ENCODE results near the gene BPIFB1. TPM values are rescaled to one million over a fixed set of nuclear protein-coding genes. Genes with fewer than 3 reads are reported as not detected.

BPIFB1 gene
- total RNA-seq, 4 donors from 2014 or later: not detected

GRCh38 chr20:33313686-33314314 lies 30.8 kb downstream of the BPIFB1 start:
- H3K36me3 ChIP-seq: no peaks in the 10 kb centered on the region
- H3K27ac ChIP-seq: no peak overlapping the region
- TF ChIP-seq POLR2A (IDR thresholded peaks at IDR 0.05) (no peak), POLR2AphosphoS5 (IDR thresholded peaks at IDR 0.05) (no peak), EP300 (IDR thresholded peaks at IDR 0.05) (no peak), CTCF (IDR thresholded peaks at IDR 0.05) (no peak)
- 73% methylated on average over 7 of the region's 7 CpGs for WGBS
- H3K9me3 ChIP-seq: no peaks in the 10 kb centered on the region
- H3K4me1 ChIP-seq: no peaks in the 10 kb centered on the region
- H3K27me3 ChIP-seq: peaks cover 17% of the 10 kb centered on the region
- H3K4me3 ChIP-seq: no peak overlapping the region
- DNase-seq (ENCODE audit: low spot score in 2 of 2): no peak

DNA sequence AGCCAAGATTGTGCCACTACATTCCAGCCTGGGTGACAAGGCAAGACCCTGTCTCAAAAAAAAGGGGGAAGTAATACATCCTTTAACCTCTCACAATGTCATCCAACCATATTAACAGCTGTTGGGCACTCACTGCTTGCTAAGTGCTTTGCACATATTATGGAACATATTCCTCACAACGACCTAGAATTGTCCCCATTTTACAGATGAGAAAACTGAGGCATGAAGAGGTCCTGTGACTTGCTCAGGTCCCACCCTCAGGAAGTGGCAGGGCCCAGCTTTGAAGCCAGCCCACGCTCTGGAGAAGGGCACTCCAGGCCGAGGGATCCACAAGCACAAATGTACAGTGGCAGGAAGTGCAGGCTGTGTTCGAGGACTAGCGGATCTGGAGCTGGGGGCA lies 33.3 kb downstream of the BPIFB1 start:
- H3K27me3 ChIP-seq: peaks cover 28% of the 10 kb centered on the region
- H3K4me1 ChIP-seq: no peaks in the 10 kb centered on the region
- DNase-seq (ENCODE audit: low spot score in 2 of 2): no peak
- H3K27ac ChIP-seq: no peak overlapping the region
- no peaks in the 10 kb centered on the region for H3K36me3 ChIP-seq
- TF ChIP-seq POLR2AphosphoS5 (IDR thresholded peaks at IDR 0.05) (no peak), EP300 (IDR thresholded peaks at IDR 0.05) (no peak), CTCF (IDR thresholded peaks at IDR 0.05) (no peak), POLR2A (IDR thresholded peaks at IDR 0.05) (no peak)
- no peaks in the 10 kb centered on the region for H3K9me3 ChIP-seq
- WGBS: 71% methylated on average over 5 of the region's 5 CpGs
- H3K4me3 ChIP-seq: no peak overlapping the region

DNA sequence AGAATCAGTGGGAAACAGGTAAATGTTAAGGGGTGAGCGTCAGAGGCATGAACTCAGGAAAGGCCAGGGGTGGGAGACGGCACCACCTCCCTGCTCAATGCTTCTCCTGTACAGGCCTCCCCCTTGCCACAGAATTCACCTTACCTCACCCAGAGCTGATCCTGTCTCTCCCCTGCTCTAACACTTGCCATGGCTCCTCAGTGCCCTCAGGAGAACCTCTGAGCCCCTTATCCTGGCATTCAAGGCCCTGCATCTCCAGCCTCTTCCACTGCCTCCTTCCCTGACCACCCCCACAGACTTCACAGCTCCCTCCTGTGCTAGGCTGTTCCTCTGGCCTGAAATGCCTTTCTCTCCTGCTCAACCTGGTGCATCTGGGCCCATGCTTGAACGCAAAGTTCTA lies 33.9 kb downstream of the BPIFB1 start:
- 86% methylated on average over 3 of the region's 3 CpGs for WGBS
- H3K4me3 ChIP-seq: no peak overlapping the region
- H3K4me1 ChIP-seq: no peaks in the 10 kb centered on the region
- H3K36me3 ChIP-seq: no peaks in the 10 kb centered on the region
- no peak overlapping the region for H3K27ac ChIP-seq
- H3K9me3 ChIP-seq: no peaks in the 10 kb centered on the region
- DNase-seq (ENCODE audit: low spot score in 2 of 2): no peak
- TF ChIP-seq CTCF (IDR thresholded peaks at IDR 0.05) (no peak), POLR2A (IDR thresholded peaks at IDR 0.05) (no peak), POLR2AphosphoS5 (IDR thresholded peaks at IDR 0.05) (no peak), EP300 (IDR thresholded peaks at IDR 0.05) (no peak)
- H3K27me3 ChIP-seq: peaks cover 28% of the 10 kb centered on the region

DNA sequence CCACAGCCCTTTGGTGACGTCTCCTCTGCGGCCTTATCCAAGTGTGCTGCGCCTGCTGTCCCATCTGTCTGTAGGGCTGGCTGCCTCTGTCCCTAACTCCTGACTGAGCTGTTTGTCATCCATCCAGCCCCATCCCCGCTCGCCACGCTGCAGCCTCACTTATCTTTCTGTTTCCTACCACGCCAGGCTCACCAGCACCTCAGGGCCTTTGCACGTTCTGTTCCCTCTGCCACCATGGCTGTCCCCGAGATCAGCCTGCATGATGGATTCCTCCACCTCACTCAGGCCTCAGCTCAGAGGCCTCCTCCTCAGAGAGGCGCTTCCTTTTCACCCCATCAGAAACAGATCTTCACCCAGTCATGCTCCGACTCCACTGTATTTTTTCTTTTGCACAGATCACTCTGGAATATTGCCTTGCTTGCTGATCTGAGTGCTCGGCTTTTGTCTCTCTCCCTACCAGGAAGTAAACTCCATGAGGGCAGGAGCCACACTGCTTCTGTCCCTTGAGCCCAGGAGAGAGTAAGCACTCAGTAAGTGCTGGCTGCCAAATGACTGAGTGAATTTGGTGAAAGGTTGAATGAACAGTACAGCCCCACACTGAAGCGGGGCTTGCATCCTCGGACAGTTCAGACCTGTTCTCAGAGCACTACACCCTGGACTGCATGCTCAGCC lies 34.5 kb downstream of the BPIFB1 start:
- WGBS: 92% methylated on average over 13 of the region's 14 CpGs
- no peaks in the 10 kb centered on the region for H3K4me1 ChIP-seq
- H3K27me3 ChIP-seq: peaks cover 28% of the 10 kb centered on the region
- H3K27ac ChIP-seq: no peak overlapping the region
- DNase-seq (ENCODE audit: low spot score in 2 of 2): no peak
- no peak overlapping the region for H3K4me3 ChIP-seq
- H3K9me3 ChIP-seq: no peaks in the 10 kb centered on the region
- TF ChIP-seq POLR2A (IDR thresholded peaks at IDR 0.05): no peak
- no peak for TF ChIP-seq EP300 (IDR thresholded peaks at IDR 0.05)
- no peak for TF ChIP-seq CTCF (IDR thresholded peaks at IDR 0.05)
- TF ChIP-seq POLR2AphosphoS5 (IDR thresholded peaks at IDR 0.05): no peak
- no peaks in the 10 kb centered on the region for H3K36me3 ChIP-seq

DNA sequence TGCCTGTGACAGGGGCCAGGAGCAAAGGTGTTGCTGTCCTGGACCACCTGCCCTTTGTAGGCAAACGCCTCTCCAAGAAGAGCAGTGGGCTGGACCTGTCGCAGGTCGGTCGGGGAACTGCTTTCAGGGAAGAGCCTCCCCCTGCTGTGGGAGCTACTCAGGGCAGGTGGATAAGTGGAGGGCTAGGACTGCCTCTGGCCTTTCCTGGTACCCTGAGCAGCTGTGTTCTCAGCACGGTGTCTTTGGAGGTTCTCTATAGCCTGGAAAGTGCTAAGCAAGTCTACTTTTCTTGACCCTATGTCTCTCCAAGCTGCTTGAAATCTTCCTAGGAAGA lies 35.0 kb downstream of the BPIFB1 start:
- H3K27me3 ChIP-seq: peaks cover 31% of the 10 kb centered on the region
- no peaks in the 10 kb centered on the region for H3K36me3 ChIP-seq
- no peaks in the 10 kb centered on the region for H3K4me1 ChIP-seq
- no peak overlapping the region for H3K4me3 ChIP-seq
- no peak for DNase-seq (ENCODE audit: low spot score in 2 of 2)
- 22% methylated on average over 1 of the region's 5 CpGs for WGBS
- no peaks in the 10 kb centered on the region for H3K9me3 ChIP-seq
- no peak overlapping the region for H3K27ac ChIP-seq
- TF ChIP-seq CTCF (IDR thresholded peaks at IDR 0.05) (no peak), POLR2AphosphoS5 (IDR thresholded peaks at IDR 0.05) (no peak), EP300 (IDR thresholded peaks at IDR 0.05) (no peak), POLR2A (IDR thresholded peaks at IDR 0.05) (no peak)

Measured in suprapubic skin (tissue), 4 donors.